Measurements from ENCODE around the gene MAN2A1. TPM values are rescaled to one million over a fixed set of nuclear protein-coding genes. Genes with fewer than 3 reads are reported as not detected.
"Not testable (repeated sequence)": the region's sequence is repeated elsewhere in the genome, so short reads cannot be mapped to it uniquely, and the experiment has no call there.

MAN2A1 gene
- total RNA-seq, 3 donors from 2014 or later = 28.2 to 31.8 (median 30.4) TPM

GRCh38 chr5:109740966-109741365 is 51.2 kb downstream of the MAN2A1 start:
- ATAC-seq (no peak), DNase-seq (no peak)
- Mint-ChIP-seq H3K9me3 (no peaks in the 10 kb centered on the region), H3K27me3 (ENCODE audit: low read depth) (no peaks in the 10 kb centered on the region), H3K36me3 (ENCODE audit: insufficient read depth) (peaks cover 41% of the 10 kb centered on the region), H3K4me1 (ENCODE audit: low read depth) (peaks cover 42% of the 10 kb centered on the region), H3K4me3 (no peak overlapping the region)

- Mint-ChIP-seq H3K27me3 (ENCODE audit: low read depth) (no peaks in the 10 kb centered on the region), H3K4me1 (ENCODE audit: low read depth) (peaks cover 44% of the 10 kb centered on the region), H3K36me3 (ENCODE audit: insufficient read depth) (peaks cover 41% of the 10 kb centered on the region), H3K9me3 (no peaks in the 10 kb centered on the region), H3K4me3 (no peak overlapping the region)
- ATAC-seq (no peak), DNase-seq (no peak)
Observed at GRCh38 chr5:109741390-109741789, 51.7 kb downstream of the MAN2A1 start.

- Mint-ChIP-seq H3K36me3 (ENCODE audit: insufficient read depth) (peaks cover 41% of the 10 kb centered on the region), H3K9me3 (no peaks in the 10 kb centered on the region), H3K4me3 (no peak overlapping the region), H3K27me3 (ENCODE audit: low read depth) (no peaks in the 10 kb centered on the region), H3K4me1 (ENCODE audit: low read depth) (peaks cover 45% of the 10 kb centered on the region)
- DNase-seq (no peak), ATAC-seq (no peak)
Observed at GRCh38 chr5:109743041-109743531, 53.4 kb downstream of the MAN2A1 start.

GRCh38 chr5:109743770-109744212 is 54.1 kb downstream of the MAN2A1 start:
- Mint-ChIP-seq H3K9me3 (no peaks in the 10 kb centered on the region), H3K36me3 (ENCODE audit: insufficient read depth) (peaks cover 41% of the 10 kb centered on the region), H3K4me3 (no peak overlapping the region), H3K4me1 (ENCODE audit: low read depth) (peaks cover 49% of the 10 kb centered on the region), H3K27me3 (ENCODE audit: low read depth) (no peaks in the 10 kb centered on the region)
- DNase-seq = no peak
- ATAC-seq = no peak

- H3K9me3 Mint-ChIP-seq = no peaks in the 10 kb centered on the region
- peaks cover 39% of the 10 kb centered on the region for H3K36me3 Mint-ChIP-seq (ENCODE audit: insufficient read depth)
- H3K4me1 Mint-ChIP-seq (ENCODE audit: low read depth) = peaks cover 45% of the 10 kb centered on the region
- no peaks in the 10 kb centered on the region for H3K27me3 Mint-ChIP-seq (ENCODE audit: low read depth)
- H3K4me3 Mint-ChIP-seq = no peak overlapping the region
- no peak for ATAC-seq
- DNase-seq = no peak
Observed at GRCh38 chr5:109744261-109744660, 54.5 kb downstream of the MAN2A1 start.

GRCh38 chr5:109748546-109748945 is 58.8 kb downstream of the MAN2A1 start:
- Mint-ChIP-seq H3K36me3 (ENCODE audit: insufficient read depth) (peaks cover 29% of the 10 kb centered on the region), H3K27me3 (ENCODE audit: low read depth) (no peaks in the 10 kb centered on the region), H3K4me3 (no peak overlapping the region), H3K9me3 (no peaks in the 10 kb centered on the region), H3K4me1 (ENCODE audit: low read depth) (peaks cover 41% of the 10 kb centered on the region)
- no peak for DNase-seq
- no peak for ATAC-seq

- ATAC-seq (no peak), DNase-seq (no peak)
- peaks cover 17% of the 10 kb centered on the region for H3K36me3 Mint-ChIP-seq (ENCODE audit: insufficient read depth)
- H3K4me1 Mint-ChIP-seq (ENCODE audit: low read depth) = peaks cover 37% of the 10 kb centered on the region
- no peak overlapping the region for H3K4me3 Mint-ChIP-seq
- H3K27me3 Mint-ChIP-seq (ENCODE audit: low read depth) = no peaks in the 10 kb centered on the region
- H3K9me3 Mint-ChIP-seq = no peaks in the 10 kb centered on the region
Observed at GRCh38 chr5:109750463-109750862, 60.7 kb downstream of the MAN2A1 start.

- no peaks in the 10 kb centered on the region for H3K27me3 Mint-ChIP-seq (ENCODE audit: low read depth)
- no peaks in the 10 kb centered on the region for H3K9me3 Mint-ChIP-seq
- DNase-seq (no peak), ATAC-seq (no peak)
- H3K4me1 Mint-ChIP-seq (ENCODE audit: low read depth) = peaks cover 28% of the 10 kb centered on the region
- H3K4me3 Mint-ChIP-seq = no peak overlapping the region
- peaks cover 38% of the 10 kb centered on the region for H3K36me3 Mint-ChIP-seq (ENCODE audit: insufficient read depth)
Observed at GRCh38 chr5:109753279-109753678, 63.6 kb downstream of the MAN2A1 start.

- Mint-ChIP-seq H3K9me3 (no peaks in the 10 kb centered on the region), H3K36me3 (ENCODE audit: insufficient read depth) (peaks cover 42% of the 10 kb centered on the region), H3K4me3 (no peak overlapping the region), H3K27me3 (ENCODE audit: low read depth) (no peaks in the 10 kb centered on the region), H3K4me1 (ENCODE audit: low read depth) (peaks cover 30% of the 10 kb centered on the region)
- DNase-seq (no peak), ATAC-seq (no peak)
Observed at GRCh38 chr5:109754319-109754718, 64.6 kb downstream of the MAN2A1 start.

- H3K36me3 Mint-ChIP-seq (ENCODE audit: insufficient read depth) = peaks cover 55% of the 10 kb centered on the region
Observed at GRCh38 chr5:109755761-109756160, 66.0 kb downstream of the MAN2A1 start.

GRCh38 chr5:109756543-109757185 is 66.9 kb downstream of the MAN2A1 start:
- H3K9me3 Mint-ChIP-seq = peaks cover 8% of the 10 kb centered on the region
- peaks cover 50% of the 10 kb centered on the region for H3K36me3 Mint-ChIP-seq (ENCODE audit: insufficient read depth)
- H3K27me3 Mint-ChIP-seq (ENCODE audit: low read depth) = no peaks in the 10 kb centered on the region
- DNase-seq (no peak), ATAC-seq (no peak)
- H3K4me3 Mint-ChIP-seq = no peak overlapping the region
- H3K4me1 Mint-ChIP-seq (ENCODE audit: low read depth) = peaks cover 30% of the 10 kb centered on the region

More at GRCh38 chr5:109755761-109756160, 66.0 kb downstream of the MAN2A1 start:
- Mint-ChIP-seq H3K4me1 (ENCODE audit: low read depth) (peaks cover 35% of the 10 kb centered on the region), H3K27me3 (ENCODE audit: low read depth) (no peaks in the 10 kb centered on the region), H3K9me3 (peaks cover 8% of the 10 kb centered on the region), H3K4me3 (no peak overlapping the region)
- DNase-seq (no peak), ATAC-seq (no peak)

- Mint-ChIP-seq H3K4me1 (ENCODE audit: low read depth) (peaks cover 24% of the 10 kb centered on the region), H3K9me3 (peaks cover 8% of the 10 kb centered on the region), H3K4me3 (no peak overlapping the region), H3K36me3 (ENCODE audit: insufficient read depth) (peaks cover 45% of the 10 kb centered on the region), H3K27me3 (ENCODE audit: low read depth) (no peaks in the 10 kb centered on the region)
- ATAC-seq = no peak
- DNase-seq = no peak
Observed at GRCh38 chr5:109757490-109757889, 67.8 kb downstream of the MAN2A1 start.

GRCh38 chr5:109759306-109759705 is 69.6 kb downstream of the MAN2A1 start:
- ATAC-seq = no peak
- peaks cover 50% of the 10 kb centered on the region for H3K36me3 Mint-ChIP-seq (ENCODE audit: insufficient read depth)
- H3K9me3 Mint-ChIP-seq = peaks cover 8% of the 10 kb centered on the region
- H3K4me3 Mint-ChIP-seq = no peak overlapping the region
- peaks cover 20% of the 10 kb centered on the region for H3K4me1 Mint-ChIP-seq (ENCODE audit: low read depth)
- no peaks in the 10 kb centered on the region for H3K27me3 Mint-ChIP-seq (ENCODE audit: low read depth)
- no peak for DNase-seq

GRCh38 chr5:109760130-109760529 is 70.4 kb downstream of the MAN2A1 start:
- DNase-seq; H3K4me3 Mint-ChIP-seq; H3K9me3 Mint-ChIP-seq; H3K27me3 Mint-ChIP-seq (ENCODE audit: low read depth); ATAC-seq: not testable (repeated sequence)
- H3K36me3 Mint-ChIP-seq (ENCODE audit: insufficient read depth) = peaks cover 52% of the 10 kb centered on the region
- peaks cover 23% of the 10 kb centered on the region for H3K4me1 Mint-ChIP-seq (ENCODE audit: low read depth)

- peaks cover 8% of the 10 kb centered on the region for H3K9me3 Mint-ChIP-seq
- H3K36me3 Mint-ChIP-seq (ENCODE audit: insufficient read depth) = peaks cover 47% of the 10 kb centered on the region
- H3K27me3 Mint-ChIP-seq (ENCODE audit: low read depth) = no peaks in the 10 kb centered on the region
- H3K4me3 Mint-ChIP-seq = no peak overlapping the region
- ATAC-seq (no peak), DNase-seq (no peak)
- peaks cover 28% of the 10 kb centered on the region for H3K4me1 Mint-ChIP-seq (ENCODE audit: low read depth)
Observed at GRCh38 chr5:109762821-109763220, 73.1 kb downstream of the MAN2A1 start.
